IPS-18c (cell line): Measurements from ENCODE around the gene NUTM2B.
"Not testable (repeated sequence)": the region's sequence is repeated elsewhere in the genome, so short reads cannot be mapped to it uniquely, and the experiment has no call there.

Source experiments
- H3K4me3 ChIP-seq: 2 replicates; pipeline ENCODE4 v1.7.0; 2013; ENCODE audit warnings: low read depth, mild to moderate bottlenecking, low read length, moderate library complexity; ENCODE audit not compliant: insufficient read depth
- H3K9me3 ChIP-seq: one replicate; pipeline ENCODE4 v1.6.1; 2013; ENCODE audit warnings: mild to moderate bottlenecking, low read length, moderate library complexity; ENCODE audit not compliant: control insufficient read depth, insufficient read depth

The NUTM2B gene, protein sequence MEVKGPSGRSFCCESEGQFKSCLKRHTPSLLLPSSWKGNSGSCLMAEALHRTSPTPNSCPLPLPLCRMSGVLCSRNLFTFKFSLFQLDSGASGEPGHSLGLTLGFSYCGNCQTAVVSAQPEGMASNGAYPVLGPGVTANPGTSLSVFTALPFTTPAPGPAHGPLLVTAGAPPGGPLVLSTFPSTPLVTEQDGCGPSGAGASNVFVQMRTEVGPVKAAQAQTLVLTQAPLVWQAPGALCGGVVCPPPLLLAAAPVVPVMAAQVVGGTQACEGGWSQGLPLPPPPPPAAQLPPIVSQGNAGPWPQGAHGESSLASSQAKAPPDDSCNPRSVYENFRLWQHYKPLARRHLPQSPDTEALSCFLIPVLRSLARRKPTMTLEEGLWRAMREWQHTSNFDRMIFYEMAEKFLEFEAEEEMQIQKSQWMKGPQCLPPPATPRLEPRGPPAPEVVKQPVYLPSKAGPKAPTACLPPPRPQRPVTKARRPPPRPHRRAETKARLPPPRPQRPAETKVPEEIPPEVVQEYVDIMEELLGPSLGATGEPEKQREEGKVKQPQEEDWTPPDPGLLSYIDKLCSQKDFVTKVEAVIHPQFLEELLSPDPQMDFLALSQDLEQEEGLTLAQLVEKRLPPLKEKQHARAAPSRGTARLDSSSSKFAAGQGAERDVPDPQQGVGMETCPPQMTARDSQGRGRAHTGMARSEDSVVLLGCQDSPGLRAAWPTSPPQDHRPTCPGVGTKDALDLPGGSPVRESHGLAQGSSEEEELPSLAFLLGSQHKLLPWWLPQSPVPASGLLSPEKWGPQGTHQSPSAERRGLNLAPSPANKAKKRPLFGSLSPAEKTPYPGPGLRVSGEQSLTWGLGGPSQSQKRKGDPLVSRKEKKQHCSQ

DNA sequence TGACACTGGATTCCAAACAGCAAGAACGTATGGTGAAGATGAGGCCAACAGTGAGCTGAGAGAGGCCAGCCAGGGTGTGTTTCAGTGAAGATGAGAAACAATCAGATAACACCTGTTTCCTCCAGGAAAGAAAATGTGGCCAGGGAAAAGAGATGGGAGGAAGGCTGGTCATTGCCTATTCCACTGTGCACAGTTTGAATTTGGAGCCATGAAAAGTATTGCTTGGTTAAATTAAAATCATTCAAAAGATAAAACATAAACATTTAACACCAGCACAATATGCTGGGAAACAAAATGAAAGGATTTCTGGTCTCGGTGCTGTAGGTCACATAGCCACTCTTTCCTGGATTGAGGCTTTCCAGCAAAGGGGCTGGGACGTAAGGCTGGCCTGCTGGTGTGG lies at the start of gene NUTM2B:
NUTM2B (plus strand) TSS at position 301 of the 400 bp plus-strand sequence. CDS start 383 bp downstream, outside the sequence.
- H3K9me3 ChIP-seq, H3K4me3 ChIP-seq: not testable (repeated sequence)

DNA sequence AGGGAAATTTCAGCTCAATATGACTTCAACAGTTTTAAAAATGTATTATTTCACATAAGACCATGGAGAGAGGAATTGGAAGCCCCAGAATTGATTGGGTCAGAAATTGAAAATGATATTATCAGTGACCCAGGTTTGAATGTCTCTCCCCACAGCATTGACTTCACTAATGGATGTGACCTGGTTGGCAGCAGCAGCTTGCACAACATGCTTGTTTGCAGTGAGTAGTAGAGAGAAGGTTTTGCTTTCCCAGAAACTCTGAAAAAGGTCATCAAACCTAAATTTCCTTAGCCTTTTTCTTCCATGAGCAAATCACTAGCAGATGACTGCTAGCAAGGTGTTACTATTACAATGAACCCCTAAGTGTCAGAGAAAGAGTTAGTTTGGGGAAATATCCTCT lies 39.7 kb upstream of the NUTM2B start:
- not testable (repeated sequence) for H3K4me3 ChIP-seq, H3K9me3 ChIP-seq

DNA sequence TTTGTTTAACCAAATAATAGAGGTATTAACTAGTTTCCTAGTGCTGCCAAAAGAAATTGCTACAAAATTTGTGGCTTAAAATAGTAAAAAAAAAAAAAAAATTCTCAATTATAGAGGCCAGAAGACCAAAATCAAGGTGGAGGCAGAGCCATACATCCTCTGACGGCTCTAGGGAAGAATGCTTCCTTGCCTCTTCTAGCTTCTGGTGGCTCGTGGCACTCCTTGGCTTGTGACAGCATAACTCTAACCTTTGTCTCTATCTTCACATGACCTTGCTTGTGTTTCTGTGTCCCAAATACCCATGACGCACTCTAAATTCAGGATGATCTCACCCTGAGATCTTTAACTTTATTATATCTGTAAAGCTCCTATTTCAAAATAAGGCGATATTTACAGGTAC lies 38.3 kb upstream of the NUTM2B start:
- H3K9me3 ChIP-seq, H3K4me3 ChIP-seq: not testable (repeated sequence)

DNA sequence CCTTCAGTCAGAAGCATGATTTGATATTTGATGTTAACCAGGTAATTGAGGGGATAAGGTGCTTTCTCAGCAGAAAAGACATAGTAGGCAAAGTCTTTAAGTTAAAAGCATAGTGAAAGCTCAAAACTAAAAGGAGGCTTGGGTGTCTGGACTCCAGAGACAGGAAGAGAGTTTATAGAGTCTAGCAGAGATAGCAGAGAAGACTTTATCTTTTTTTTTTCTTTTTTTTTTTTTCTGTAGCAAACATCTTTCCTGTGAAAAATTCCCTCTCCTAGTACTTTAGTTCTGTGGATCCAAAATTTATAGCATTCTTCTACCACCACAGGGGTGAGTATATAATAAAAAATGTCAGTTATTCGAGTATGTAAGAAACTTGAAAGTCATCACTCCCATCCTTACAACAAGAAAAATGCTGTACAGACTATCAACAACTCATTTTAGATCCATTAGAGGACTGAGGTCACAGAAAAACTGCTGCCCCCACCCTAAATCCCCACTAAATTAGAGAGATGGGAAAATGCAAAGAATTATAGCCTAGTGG lies 33.7 kb upstream of the NUTM2B start:
- not testable (repeated sequence) for H3K9me3 ChIP-seq, H3K4me3 ChIP-seq

DNA sequence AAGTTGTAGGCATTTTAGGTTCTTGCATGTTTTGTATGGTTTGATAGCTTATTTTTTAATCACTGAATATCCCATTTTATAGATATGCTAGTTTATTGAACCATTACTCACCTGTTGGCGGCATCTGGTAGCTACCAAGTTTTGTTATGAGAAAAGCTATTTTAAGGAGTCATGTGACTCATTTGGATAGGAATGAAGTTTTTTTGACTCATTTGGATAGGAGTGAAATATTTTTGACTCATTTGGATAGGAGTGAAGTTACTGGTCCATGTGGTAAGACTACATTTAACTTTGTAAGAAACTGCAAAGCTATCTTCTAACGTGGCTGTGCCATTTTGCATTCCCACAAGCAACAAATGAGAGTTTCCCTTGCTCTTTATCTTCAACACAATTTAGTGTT lies 28.1 kb upstream of the NUTM2B start:
- not testable (repeated sequence) for H3K4me3 ChIP-seq, H3K9me3 ChIP-seq

DNA sequence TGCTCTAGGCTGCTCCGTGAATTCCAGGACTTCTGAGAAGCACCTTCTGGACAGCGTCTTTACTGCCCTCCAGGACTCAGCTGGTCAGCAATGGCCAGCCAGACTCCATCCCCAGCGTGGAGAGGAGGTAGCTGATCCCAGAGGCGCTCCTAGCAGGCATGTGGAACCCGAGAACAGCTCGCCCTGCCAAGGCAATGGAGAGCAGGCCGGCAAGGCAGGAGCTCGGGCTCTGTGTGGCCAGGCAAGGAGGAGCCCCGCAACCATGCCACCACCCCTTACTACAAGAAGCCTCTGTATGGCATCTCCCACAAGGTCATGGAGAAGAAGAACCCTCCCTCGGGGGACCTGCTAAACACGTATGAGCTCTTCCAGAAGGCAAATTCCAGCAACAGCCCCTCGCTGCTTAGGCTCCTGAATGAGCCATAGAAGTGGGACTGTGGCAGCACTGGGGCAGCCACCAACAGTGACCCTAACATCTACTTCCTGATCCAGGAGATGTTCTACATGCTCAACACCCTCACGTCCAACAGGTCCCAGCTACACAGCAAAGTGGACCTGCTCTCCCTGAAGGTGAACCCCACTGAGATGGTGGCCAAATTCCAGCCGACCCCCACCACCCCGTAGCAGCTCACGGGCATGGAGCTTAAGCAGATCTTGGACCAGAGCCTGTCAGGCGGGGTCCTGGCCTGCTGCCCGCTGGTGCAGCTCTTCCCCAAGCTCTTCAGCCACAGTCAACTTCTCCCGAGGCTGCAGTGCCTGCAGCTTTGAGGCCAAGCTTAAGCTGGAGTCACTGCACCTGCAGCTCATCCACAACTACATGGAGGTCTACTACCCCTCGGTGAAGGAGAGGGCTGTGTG lies 19.8 kb upstream of the NUTM2B start:
- not testable (repeated sequence) for H3K4me3 ChIP-seq

DNA sequence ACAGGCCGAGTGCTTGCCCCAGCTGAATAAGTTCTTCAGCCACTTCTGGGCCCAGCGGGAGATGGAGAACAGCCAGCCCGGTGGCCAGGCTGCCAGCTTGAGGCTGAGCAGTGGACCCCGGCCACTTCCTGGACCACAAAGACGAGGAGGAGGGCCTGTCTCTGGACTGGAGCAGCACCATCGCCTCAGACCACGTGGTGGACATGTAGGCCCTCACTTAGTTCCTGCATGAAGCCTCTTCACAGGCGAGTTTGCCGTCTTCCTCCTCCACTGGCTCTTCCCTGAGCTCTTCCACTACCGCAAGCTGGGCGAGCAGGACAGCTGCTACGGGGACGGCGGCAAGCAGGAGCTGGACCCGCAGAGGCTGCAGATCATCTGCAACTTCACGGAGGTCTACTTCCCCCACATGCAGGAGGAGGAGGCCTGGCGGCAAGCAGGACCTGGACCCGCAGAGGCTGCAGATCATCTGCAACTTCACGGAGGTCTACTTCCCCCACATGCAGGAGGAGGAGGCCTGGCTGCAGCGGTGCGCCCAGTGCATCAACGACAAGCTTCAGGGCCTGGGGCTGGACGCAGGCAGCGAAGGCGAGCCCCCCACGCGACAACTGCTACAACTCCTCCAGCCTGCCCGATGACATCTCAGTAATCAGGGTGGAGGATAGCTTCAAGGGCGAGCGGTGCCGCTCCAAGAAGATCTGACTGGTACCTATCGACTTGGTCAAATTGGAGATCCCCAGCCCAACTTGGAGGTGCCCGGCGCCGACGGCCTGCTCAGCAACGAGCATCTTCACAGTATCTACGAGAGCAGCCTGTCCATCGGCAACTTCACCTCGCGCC lies 18.9 kb upstream of the NUTM2B start:
- not testable (repeated sequence) for H3K4me3 ChIP-seq, H3K9me3 ChIP-seq

More for the DNA sequence above, 19.8 kb upstream of the NUTM2B start:
- not testable (repeated sequence) for H3K9me3 ChIP-seq

DNA sequence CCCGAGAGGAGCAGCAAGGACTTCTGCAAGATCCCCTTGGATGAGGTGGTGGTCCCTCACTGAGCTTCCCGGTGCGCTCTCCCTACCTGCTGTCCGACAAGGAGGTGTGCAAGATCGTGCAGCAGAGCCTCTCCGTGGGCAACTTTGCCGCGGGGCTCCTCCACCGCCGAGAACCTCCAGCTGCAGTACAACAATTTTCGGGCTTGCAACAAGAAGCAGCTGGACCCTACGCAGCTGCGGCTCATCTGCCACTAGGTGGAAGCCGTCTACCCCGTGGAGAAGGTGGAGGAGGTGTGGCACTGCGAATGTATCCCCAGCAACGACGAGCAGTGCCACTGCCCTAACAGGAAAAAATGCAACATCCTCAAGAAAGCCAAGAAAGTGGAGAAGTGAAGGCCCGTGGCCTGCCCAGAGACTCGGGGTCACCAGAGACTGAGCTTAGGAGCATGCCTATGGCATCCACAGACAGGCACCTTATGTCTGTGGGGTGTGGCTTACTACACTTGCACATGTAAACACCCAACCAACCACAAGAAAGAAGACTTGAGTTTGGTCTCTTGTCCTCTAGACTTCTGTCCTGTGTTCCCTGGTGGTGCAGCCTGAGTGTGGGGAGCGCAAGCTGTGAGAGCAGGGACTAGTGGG lies 17.9 kb upstream of the NUTM2B start:
- not testable (repeated sequence) for H3K4me3 ChIP-seq, H3K9me3 ChIP-seq

DNA sequence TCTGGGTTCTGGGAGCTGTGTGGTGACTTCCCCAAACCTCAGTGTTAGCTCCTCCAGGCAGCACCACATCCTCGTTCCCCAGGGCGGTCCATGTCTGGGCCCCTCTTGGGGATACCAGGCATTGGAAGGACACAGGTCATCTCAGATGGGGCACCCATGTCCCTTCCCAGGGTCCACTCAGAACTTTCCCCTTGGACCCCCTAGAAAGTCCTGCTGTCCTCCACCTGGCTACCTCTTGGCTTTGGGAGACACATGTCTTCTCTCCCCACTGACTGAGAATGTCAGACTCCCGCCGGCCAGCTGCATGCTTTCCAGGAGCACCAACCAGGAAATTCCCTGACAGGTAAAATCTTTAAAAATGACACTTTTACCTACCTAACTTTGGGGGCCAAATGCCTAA lies 16.4 kb upstream of the NUTM2B start:
- H3K4me3 ChIP-seq, H3K9me3 ChIP-seq: not testable (repeated sequence)

DNA sequence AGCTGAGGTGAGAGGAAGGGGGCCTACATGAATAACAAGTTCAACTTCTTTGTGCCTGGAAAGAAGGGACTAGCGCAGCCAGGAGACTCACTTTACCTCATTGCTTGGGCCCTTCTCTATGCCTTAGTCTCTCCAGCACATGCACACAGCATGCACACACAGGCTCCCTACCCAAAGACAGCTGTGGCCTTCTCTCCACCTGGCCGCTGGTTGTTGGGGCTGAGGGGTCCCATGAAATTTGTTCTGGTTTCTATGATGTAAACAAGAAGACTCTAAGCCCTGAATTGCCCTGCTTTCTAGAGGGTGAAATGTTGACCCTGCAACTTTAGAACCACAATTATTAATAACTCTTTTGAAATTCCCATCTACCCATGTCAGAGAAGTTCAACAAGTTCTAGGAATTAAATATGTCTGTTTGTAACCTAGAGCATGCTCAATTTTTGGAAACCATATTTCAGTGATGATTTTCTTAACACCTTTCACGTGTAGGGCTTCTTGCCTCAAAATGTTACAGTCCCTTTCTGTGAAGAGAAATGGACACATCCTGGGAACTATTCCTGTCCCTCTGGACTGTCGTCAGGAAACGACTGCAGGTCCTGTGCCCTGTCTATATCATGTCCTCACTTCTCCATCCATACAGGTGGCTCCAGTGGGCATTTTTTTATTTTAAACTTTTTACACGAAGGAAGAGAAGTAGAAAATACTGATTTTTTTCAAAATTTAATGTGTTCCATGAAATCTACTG lies 15.4 kb upstream of the NUTM2B start:
- H3K9me3 ChIP-seq: not testable (repeated sequence)

DNA sequence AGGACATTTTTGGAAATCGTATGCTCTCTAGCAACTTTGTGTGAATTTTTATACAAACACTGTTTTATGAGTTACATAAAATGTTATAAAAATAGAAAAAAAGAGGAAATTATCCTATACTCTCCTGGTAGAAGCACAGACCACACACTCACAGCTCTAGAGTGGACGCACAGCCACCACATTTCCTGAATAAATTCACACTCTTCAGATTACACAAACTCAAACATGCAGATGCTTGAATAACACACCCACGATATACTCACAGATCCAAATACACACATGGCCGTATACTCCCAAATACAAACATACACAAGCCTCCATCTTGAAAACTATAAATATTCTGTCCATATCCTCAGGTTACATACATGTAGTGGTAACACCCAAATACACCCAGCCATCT lies 14.2 kb upstream of the NUTM2B start:
- H3K4me3 ChIP-seq, H3K9me3 ChIP-seq: not testable (repeated sequence)

More for the DNA sequence above, 15.4 kb upstream of the NUTM2B start:
- H3K4me3 ChIP-seq: not testable (repeated sequence)

DNA sequence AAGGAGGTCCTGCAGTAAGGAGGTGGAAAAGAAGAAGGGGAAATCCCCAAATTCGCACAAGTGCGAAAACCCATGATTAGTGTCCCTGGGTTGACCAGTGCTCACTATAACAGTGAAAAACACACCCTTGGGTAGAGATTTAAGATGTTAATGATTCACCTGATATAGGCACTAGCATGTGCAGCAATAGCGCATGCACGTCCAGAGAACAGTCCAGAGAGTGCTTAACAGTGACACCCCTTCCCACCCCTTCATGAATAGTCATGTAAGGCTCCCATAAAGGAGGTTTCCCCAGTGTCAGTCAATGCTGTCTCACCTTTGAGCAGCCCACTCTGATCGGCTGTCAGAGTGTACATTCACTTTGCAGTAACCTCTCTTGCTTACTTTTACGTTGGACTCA lies 6.4 kb upstream of the NUTM2B start:
- H3K4me3 ChIP-seq, H3K9me3 ChIP-seq: not testable (repeated sequence)

DNA sequence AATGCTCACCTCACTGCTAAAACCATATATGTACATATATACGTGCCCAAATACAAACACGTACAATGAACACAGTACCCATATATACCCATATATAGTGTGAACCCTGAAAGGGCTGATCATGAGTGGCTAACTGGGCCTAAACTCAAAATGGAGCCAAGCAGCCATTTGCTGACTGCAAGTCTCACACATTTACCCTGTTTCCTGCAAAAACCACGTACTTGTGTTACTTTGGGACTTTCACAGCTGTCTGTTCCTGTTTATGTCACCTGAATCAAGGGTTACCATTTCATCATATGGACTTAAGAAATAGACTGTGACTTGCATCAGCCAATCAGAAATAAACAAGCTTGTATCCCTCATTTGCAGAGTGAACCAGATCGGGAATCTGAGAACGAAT lies 5.9 kb upstream of the NUTM2B start:
- not testable (repeated sequence) for H3K4me3 ChIP-seq, H3K9me3 ChIP-seq

DNA sequence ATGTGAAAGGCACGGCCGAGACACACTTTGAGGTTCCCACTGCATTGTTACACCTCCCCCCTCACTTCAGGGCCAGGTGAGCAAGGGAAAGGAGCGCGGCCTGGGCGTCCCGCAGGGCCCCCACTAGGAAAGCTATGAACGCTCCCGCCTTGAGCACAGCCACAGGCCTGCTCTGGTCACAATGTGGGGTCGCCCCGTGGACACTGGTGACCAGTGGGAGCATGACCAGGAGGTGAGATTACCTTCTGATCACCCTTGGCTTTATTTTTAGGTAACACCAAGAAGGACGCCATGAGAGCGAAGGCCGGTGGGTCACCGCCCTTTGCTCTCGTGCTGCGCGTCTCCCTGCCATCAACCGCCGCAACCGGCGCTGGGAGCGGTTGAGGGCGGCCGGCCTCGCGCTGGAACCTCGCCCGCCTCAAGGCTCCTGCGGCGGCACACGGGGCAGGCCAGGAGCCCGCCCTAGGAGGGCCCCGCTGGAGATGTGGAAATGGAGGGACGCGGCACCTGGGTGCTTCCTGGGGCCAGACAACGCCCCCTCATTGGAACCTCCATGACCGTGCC lies 2.6 kb upstream of the NUTM2B start:
- not testable (repeated sequence) for H3K9me3 ChIP-seq, H3K4me3 ChIP-seq

DNA sequence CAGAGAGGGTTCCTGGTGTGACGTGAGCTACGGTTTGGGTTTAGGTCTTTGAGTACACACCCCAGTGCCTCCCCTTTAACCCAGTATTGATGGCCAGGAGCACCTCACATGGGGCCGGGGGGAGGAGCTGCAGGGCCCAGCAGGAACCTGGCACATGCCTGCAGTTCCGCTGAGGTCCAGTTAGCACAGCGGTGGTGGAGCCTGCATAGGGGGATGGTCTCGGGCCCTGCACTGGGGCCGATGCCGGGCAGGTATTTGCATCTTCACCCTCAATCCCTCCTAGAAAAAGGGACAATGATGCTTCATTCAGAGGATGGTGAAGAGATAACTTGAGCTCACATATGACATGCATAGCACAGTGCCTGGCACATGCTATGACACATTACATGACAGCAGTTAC lies 4.0 kb downstream of the NUTM2B start:
- H3K9me3 ChIP-seq, H3K4me3 ChIP-seq: not testable (repeated sequence)
